RKO (cell line): ENCODE results near the gene PDCD1.
"Not testable (repeated sequence)": the region's sequence is repeated elsewhere in the genome, so short reads cannot be mapped to it uniquely, and the experiment has no call there.

Source experiments
- DNase-seq: peaks from one replicate; pipeline ENCODE4 v3.0.0-alpha.2; 2016; ENCODE audit warnings: low spot score

PDCD1 gene

GRCh38 chr2:241858206-241859016 lies at the start of gene PDCD1:
TSS of gene PDCD1 (minus strand) at chr2:241858894. CDS start at chr2:241858838, 56 bp downstream.
- DNase-seq: no peak

- DNase-seq: not testable (repeated sequence)
These were observed 49.1 kb upstream of the PDCD1 start for GRCh38 chr2:241907831-241908230.

GRCh38 chr2:241906826-241907570 lies 48.3 kb upstream of the PDCD1 start:
- no peak for DNase-seq

GRCh38 chr2:241906378-241906770 lies 47.7 kb upstream of the PDCD1 start:
- not testable (repeated sequence) for DNase-seq

GRCh38 chr2:241905716-241906377 lies 47.2 kb upstream of the PDCD1 start:
- DNase-seq: no peak

GRCh38 chr2:241904791-241905710 lies 46.4 kb upstream of the PDCD1 start:
- DNase-seq: no peak

- no peak for DNase-seq
These were observed 45.5 kb upstream of the PDCD1 start for GRCh38 chr2:241904011-241904718.

- no peak for DNase-seq
These were observed 44.7 kb upstream of the PDCD1 start for GRCh38 chr2:241903121-241904010.

- DNase-seq: no peak
These were observed 43.8 kb upstream of the PDCD1 start for GRCh38 chr2:241902357-241902991.

- DNase-seq: no peak
These were observed 43.0 kb upstream of the PDCD1 start for GRCh38 chr2:241901500-241902351.

- no peak for DNase-seq
These were observed 42.3 kb upstream of the PDCD1 start for GRCh38 chr2:241901018-241901380.

GRCh38 chr2:241900251-241901017 lies 41.7 kb upstream of the PDCD1 start:
- DNase-seq: no peak

GRCh38 chr2:241898463-241899270 lies 40.0 kb upstream of the PDCD1 start:
- no peak for DNase-seq

- no peak for DNase-seq
These were observed 38.7 kb upstream of the PDCD1 start for GRCh38 chr2:241897231-241897916.

GRCh38 chr2:241896746-241897201 lies 38.1 kb upstream of the PDCD1 start:
- no peak for DNase-seq
